HCT116 (cell line): ENCODE data around the gene ROBO1.

Experiments used
- CBX3 ChIP-seq: IDR thresholded peaks from 2 replicates; pipeline ENCODE4 v1.6.1; 2012; ENCODE audit warnings: low read depth
- CEBPB ChIP-seq: IDR thresholded peaks from 2 replicates; pipeline ENCODE4 v1.6.1; 2012; ENCODE audit warnings: low read depth
- EGR1 ChIP-seq: IDR thresholded peaks from 2 replicates; pipeline ENCODE4 v1.6.1; 2012; ENCODE audit warnings: low read depth
- EZH2 ChIP-seq: fragments of 200-600 bp; sonication (generic); IDR thresholded peaks from 2 replicates; pipeline ENCODE4 v1.6.1; 2017; ENCODE audit warnings: antibody characterized with exemption, mixed run types
- EZH2phosphoT487 ChIP-seq: fragments of 200-600 bp; IDR thresholded peaks from 2 replicates; pipeline ENCODE4 v1.6.1; 2018; ENCODE audit warnings: antibody characterized with exemption, borderline replicate concordance
- FOSL1 ChIP-seq: IDR thresholded peaks from 2 replicates; pipeline ENCODE4 v1.6.1; 2012; ENCODE audit warnings: low read depth
- JUND ChIP-seq: IDR thresholded peaks from 2 replicates; pipeline ENCODE4 v1.6.1; 2012
- POLR2A ChIP-seq: IDR thresholded peaks from 2 replicates; pipeline ENCODE4 v1.7.0; 2011; ENCODE audit warnings: borderline replicate concordance; ENCODE audit not compliant: insufficient read depth, insufficient read length; ENCODE audit errors: extremely low read depth
- POLR2AphosphoS5 ChIP-seq: IDR thresholded peaks from 2 replicates; pipeline ENCODE4 v1.6.1; 2011; ENCODE audit warnings: mild to moderate bottlenecking, low read depth, low read length, moderate library complexity
- SIN3A ChIP-seq: IDR thresholded peaks from 2 replicates; pipeline ENCODE4 v1.6.1; 2012; ENCODE audit warnings: low read depth
- TF ChIP-seq, protein P1 (sequence below), 3 experiments: fragments of 200-600 bp in 1 of 3; sonication (generic) in 1 of 3; IDR thresholded peaks in 2 of 3; conservative IDR thresholded peaks in 1 of 3; 2 replicates each; pipeline ENCODE4 v1.5.1; 2012 to 2017; ENCODE audit warnings: low read depth in 2 of 3, low read length in 2 of 3, antibody characterized with exemption in 1 of 3, borderline replicate concordance in 1 of 3, control low read depth in 1 of 3, mild to moderate bottlenecking in 1 of 3, mixed read lengths in 1 of 3, mixed run types in 1 of 3, moderate library complexity in 1 of 3; ENCODE audit not compliant: insufficient read depth in 1 of 3
- TF ChIP-seq, protein P2 (sequence below): IDR thresholded peaks from 2 replicates; pipeline ENCODE4 v1.6.1; 2012; ENCODE audit warnings: low read depth
- TF ChIP-seq, protein P3 (sequence below): IDR thresholded peaks from 2 replicates; pipeline ENCODE4 v1.6.1; 2012
- TF ChIP-seq, protein P4 (sequence below): IDR thresholded peaks from 2 replicates; pipeline ENCODE4 v1.6.1; 2011; ENCODE audit warnings: mild to moderate bottlenecking, low read length, moderate library complexity; ENCODE audit not compliant: insufficient replicate concordance; ENCODE audit errors: extremely low read depth

DNA sequence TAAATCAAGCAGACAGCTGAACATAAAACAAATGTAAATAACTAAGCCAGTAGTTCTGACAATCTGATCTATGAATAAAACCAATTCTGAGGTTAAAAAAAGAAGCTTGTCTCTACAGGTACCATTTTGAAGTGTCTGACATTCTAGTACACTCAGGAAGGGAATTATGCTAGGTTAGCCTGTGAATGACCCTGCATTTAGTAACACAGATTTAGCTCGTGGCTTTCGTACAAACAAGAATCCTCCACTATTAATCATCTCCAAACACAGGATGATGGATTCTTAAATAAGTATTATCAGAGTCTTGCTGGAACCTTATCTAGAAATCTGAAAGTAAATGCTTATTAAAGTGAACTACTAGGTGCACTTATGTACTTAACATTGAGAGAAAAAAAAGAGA lies 1120.1 kb downstream of the ROBO1 start:
- TF ChIP-seq EZH2phosphoT487 (no peak), EGR1 (no peak), SIN3A (no peak), CBX3 (no peak), POLR2AphosphoS5 (no peak), POLR2A (no peak), JUND (no peak), FOSL1 (no peak), EZH2 (no peak), CEBPB (no peak)
- TF ChIP-seq, protein P1, sequence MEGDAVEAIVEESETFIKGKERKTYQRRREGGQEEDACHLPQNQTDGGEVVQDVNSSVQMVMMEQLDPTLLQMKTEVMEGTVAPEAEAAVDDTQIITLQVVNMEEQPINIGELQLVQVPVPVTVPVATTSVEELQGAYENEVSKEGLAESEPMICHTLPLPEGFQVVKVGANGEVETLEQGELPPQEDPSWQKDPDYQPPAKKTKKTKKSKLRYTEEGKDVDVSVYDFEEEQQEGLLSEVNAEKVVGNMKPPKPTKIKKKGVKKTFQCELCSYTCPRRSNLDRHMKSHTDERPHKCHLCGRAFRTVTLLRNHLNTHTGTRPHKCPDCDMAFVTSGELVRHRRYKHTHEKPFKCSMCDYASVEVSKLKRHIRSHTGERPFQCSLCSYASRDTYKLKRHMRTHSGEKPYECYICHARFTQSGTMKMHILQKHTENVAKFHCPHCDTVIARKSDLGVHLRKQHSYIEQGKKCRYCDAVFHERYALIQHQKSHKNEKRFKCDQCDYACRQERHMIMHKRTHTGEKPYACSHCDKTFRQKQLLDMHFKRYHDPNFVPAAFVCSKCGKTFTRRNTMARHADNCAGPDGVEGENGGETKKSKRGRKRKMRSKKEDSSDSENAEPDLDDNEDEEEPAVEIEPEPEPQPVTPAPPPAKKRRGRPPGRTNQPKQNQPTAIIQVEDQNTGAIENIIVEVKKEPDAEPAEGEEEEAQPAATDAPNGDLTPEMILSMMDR (IDR thresholded peaks at IDR 0.05 in 2 of 3, conservative IDR thresholded peaks at IDR 0.05 in 1 of 3; ENCODE audit: borderline replicate concordance in 1 of 3, insufficient read depth in 1 of 3, low read depth in 2 of 3, low read length in 2 of 3) = no peak
- TF ChIP-seq, protein P2, sequence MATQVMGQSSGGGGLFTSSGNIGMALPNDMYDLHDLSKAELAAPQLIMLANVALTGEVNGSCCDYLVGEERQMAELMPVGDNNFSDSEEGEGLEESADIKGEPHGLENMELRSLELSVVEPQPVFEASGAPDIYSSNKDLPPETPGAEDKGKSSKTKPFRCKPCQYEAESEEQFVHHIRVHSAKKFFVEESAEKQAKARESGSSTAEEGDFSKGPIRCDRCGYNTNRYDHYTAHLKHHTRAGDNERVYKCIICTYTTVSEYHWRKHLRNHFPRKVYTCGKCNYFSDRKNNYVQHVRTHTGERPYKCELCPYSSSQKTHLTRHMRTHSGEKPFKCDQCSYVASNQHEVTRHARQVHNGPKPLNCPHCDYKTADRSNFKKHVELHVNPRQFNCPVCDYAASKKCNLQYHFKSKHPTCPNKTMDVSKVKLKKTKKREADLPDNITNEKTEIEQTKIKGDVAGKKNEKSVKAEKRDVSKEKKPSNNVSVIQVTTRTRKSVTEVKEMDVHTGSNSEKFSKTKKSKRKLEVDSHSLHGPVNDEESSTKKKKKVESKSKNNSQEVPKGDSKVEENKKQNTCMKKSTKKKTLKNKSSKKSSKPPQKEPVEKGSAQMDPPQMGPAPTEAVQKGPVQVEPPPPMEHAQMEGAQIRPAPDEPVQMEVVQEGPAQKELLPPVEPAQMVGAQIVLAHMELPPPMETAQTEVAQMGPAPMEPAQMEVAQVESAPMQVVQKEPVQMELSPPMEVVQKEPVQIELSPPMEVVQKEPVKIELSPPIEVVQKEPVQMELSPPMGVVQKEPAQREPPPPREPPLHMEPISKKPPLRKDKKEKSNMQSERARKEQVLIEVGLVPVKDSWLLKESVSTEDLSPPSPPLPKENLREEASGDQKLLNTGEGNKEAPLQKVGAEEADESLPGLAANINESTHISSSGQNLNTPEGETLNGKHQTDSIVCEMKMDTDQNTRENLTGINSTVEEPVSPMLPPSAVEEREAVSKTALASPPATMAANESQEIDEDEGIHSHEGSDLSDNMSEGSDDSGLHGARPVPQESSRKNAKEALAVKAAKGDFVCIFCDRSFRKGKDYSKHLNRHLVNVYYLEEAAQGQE = no peak
- TF ChIP-seq, protein P3, sequence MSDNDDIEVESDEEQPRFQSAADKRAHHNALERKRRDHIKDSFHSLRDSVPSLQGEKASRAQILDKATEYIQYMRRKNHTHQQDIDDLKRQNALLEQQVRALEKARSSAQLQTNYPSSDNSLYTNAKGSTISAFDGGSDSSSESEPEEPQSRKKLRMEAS = no peak
- TF ChIP-seq, protein P4, sequence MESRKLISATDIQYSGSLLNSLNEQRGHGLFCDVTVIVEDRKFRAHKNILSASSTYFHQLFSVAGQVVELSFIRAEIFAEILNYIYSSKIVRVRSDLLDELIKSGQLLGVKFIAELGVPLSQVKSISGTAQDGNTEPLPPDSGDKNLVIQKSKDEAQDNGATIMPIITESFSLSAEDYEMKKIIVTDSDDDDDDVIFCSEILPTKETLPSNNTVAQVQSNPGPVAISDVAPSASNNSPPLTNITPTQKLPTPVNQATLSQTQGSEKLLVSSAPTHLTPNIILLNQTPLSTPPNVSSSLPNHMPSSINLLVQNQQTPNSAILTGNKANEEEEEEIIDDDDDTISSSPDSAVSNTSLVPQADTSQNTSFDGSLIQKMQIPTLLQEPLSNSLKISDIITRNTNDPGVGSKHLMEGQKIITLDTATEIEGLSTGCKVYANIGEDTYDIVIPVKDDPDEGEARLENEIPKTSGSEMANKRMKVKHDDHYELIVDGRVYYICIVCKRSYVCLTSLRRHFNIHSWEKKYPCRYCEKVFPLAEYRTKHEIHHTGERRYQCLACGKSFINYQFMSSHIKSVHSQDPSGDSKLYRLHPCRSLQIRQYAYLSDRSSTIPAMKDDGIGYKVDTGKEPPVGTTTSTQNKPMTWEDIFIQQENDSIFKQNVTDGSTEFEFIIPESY = no peak
